HTERT RPE-1 (cell line): ENCODE measurements around the gene C7orf57.
"Not testable (repeated sequence)": the region's sequence is repeated elsewhere in the genome, so short reads cannot be mapped to it uniquely, and the experiment has no call there.

Source experiments
- in situ Hi-C: fragments of 300-500 bp; cut with MboI; formaldehyde crosslinking; loops from 4 replicates; pipeline ENCODE4 v1.14.3; 2020; ENCODE audit warnings: low sequenced_read_pairs

The C7orf57 gene

GRCh38 chr7:48033922-48034321, 1.4 kb upstream of the C7orf57 start:
- in situ Hi-C loops, result no loop called here

GRCh38 chr7:48035967-48036478, 680 bp downstream of the C7orf57 start:
- in situ Hi-C loops, result no loop called here

GRCh38 chr7:48038815-48039506, 3.6 kb downstream of the C7orf57 start:
- in situ Hi-C loops, result no loop called here

- in situ Hi-C loops, result no loop called here
These were observed 5.8 kb downstream of the C7orf57 start for GRCh38 chr7:48040944-48041652.

GRCh38 chr7:48041653-48041970, 6.3 kb downstream of the C7orf57 start:
- in situ Hi-C loops, result no loop called here

GRCh38 chr7:48042216-48042615, 6.9 kb downstream of the C7orf57 start:
- in situ Hi-C loops, result no loop called here

GRCh38 chr7:48042636-48043035, 7.3 kb downstream of the C7orf57 start:
- in situ Hi-C loops, result no loop called here

- in situ Hi-C loops, result no loop called here
These were observed 9.9 kb downstream of the C7orf57 start for GRCh38 chr7:48045195-48045765.

GRCh38 chr7:48046458-48046857, 11.1 kb downstream of the C7orf57 start:
- in situ Hi-C loops, result no loop called here

GRCh38 chr7:48048113-48048512, 12.8 kb downstream of the C7orf57 start:
- in situ Hi-C loops, result no loop called here

GRCh38 chr7:48049850-48050249, 14.5 kb downstream of the C7orf57 start:
- in situ Hi-C loops, result no loop called here

- in situ Hi-C loops, result no loop called here
These were observed 17.4 kb downstream of the C7orf57 start for GRCh38 chr7:48052748-48053147.

- in situ Hi-C loops, result no loop called here
These were observed 18.4 kb downstream of the C7orf57 start for GRCh38 chr7:48053736-48054135.

- in situ Hi-C loops, result no loop called here
These were observed 23.6 kb downstream of the C7orf57 start for GRCh38 chr7:48058990-48059389.

- in situ Hi-C loops, result no loop called here
These were observed 24.4 kb downstream of the C7orf57 start for GRCh38 chr7:48059706-48060105.

- in situ Hi-C loops, result no loop called here
These were observed 28.6 kb downstream of the C7orf57 start for GRCh38 chr7:48063985-48064384.

- in situ Hi-C loops, result no loop called here
These were observed 32.1 kb downstream of the C7orf57 start for GRCh38 chr7:48067475-48067874.

GRCh38 chr7:48074204-48074654, 38.9 kb downstream of the C7orf57 start:
- in situ Hi-C loops, result no loop called here

- in situ Hi-C loops, result no loop called here
These were observed 42.1 kb downstream of the C7orf57 start for GRCh38 chr7:48077423-48077822.

GRCh38 chr7:48078470-48078869, 43.1 kb downstream of the C7orf57 start:
- in situ Hi-C loops, result no loop called here

GRCh38 chr7:48082378-48082777, 47.0 kb downstream of the C7orf57 start:
- in situ Hi-C loops, result not testable (repeated sequence)
